Adrenal gland (tissue), 12 donors: Measurements from ENCODE around the gene MED26. TPM values are rescaled to one million over a fixed set of nuclear protein-coding genes. Genes with fewer than 3 reads are reported as not detected.
A peak's percentile ranks its signal among the peaks of the same experiment; 100 is the strongest.

Source experiments
- DNase-seq, 7 donors: peaks; one replicate each; pipeline ENCODE4 v3.0.0-alpha.2; 2019 to 2020
- H3K27ac ChIP-seq, 5 donors: fragments of 200-600 bp; sonication (generic) in 4 of 5; 1 replicate in 3 of 5; 2 replicates in 2 of 5; pipeline versions ENCODE4 v1.5.1 to v1.8.0; 2016 to 2020; ENCODE audit warnings: mild to moderate bottlenecking in 1 of 5
- H3K27me3 ChIP-seq: fragments of 200-600 bp; 2 replicates; pipeline ENCODE4 v1.8.0; 2021
- H3K36me3 ChIP-seq, 2 donors: fragments of 200-600 bp; replicated peaks in 1 of 2; 1 replicate in 1 of 2; 2 replicates in 1 of 2; pipeline versions ENCODE4 v1.5.1 to v1.8.0; 2018 to 2022
- H3K4me1 ChIP-seq, 2 donors: fragments of 200-600 bp; replicated peaks in 1 of 2; 1 replicate in 1 of 2; 2 replicates in 1 of 2; pipeline versions ENCODE4 v1.5.1 to v1.8.0; 2018 to 2021
- H3K4me3 ChIP-seq, 4 donors: fragments of 200-600 bp; sonication (generic) in 3 of 4; one replicate each; pipeline ENCODE4 v1.5.1; 2016 to 2018
- H3K9me3 ChIP-seq, 3 donors: fragments of 200-600 bp; sonication (generic) in 1 of 3; replicated peaks in 1 of 3; 1 replicate in 2 of 3; 2 replicates in 1 of 3; pipeline versions ENCODE4 v1.5.1 to v1.8.0; 2016 to 2021
- CTCF ChIP-seq, 6 experiments: fragments of 450-650 bp in 4 of 6; fragments of 200-600 bp in 2 of 6; sonication (generic) in 1 of 6; IDR thresholded peaks; 1 replicate in 5 of 6; 2 replicates in 1 of 6; pipeline versions ENCODE4 v1.5.1 to v1.8.0; 2016 to 2021; ENCODE audit warnings: antibody characterized with exemption in 6 of 6, mild to moderate bottlenecking in 2 of 6, moderate library complexity in 1 of 6
- POLR2A ChIP-seq, 2 donors: fragments of 450-650 bp; IDR thresholded peaks; one replicate each; pipeline ENCODE4 v1.6.1; 2017; ENCODE audit warnings: antibody characterized with exemption in 2 of 2, mild to moderate bottlenecking in 2 of 2, moderate library complexity in 1 of 2
- WGBS, 4 donors: extraction: QIAGEN DNeasy Blood & Tissue Kit in 2 of 4; methylation state at CpG; one replicate each; pipeline versions ENCODE4 v1.1.5 to v1.1.7; 2013 to 2017; 5-methylcytosine and 5-hydroxymethylcytosine counted together
- intact Hi-C, 2 donors: fragments of 100-400 bp; cut with DNase I; formaldehyde crosslinking; loops; one replicate each; pipeline versions ENCODE4 v1.14.1 to v1.15.0; 2022 to 2023
- polyA plus RNA-seq, 3 donors: library from polyadenylated mRNA; stranded (reverse); fragments of 200-250 nt in 2 of 3; fragments of 350-450 nt in 1 of 3; fragmentation: Illumina TruSeq in 1 of 3; extraction: RNeasy Lipid Tissue Mini Kit (QIAGEN cat#74804) in 1 of 3; gene quantifications; one replicate each; pipeline ENCODE4 v1.2.3, GENCODE V29; 2013 to 2014
- total RNA-seq, 9 donors: library from RNA; depleted of rRNA in 4 of 9; stranded (reverse); fragments of >200 nt in 4 of 9; fragments of 120-200 nt in 1 of 9; fragmentation: NEBNext Ultra II Directional in 1 of 9; extraction: Animal tissue kit (Norgen Biotek cat#: 25700) in 1 of 9; gene quantifications; one replicate each; pipeline versions ENCODE4 v1.1.0 to v1.2.4, GENCODE V29; 2013 to 2023
- donor health status: healthy with polysubstance abuse.
- donor health status: Bipolar disorder and iron deficiency.
- donor health status: DM: yes; HTN: yes; CAD: no.
- donor health status: DM: no; HTN: no; CAD: no.
- donor health status: DM: no; HTN: no; CAD: no.
- donor health status: DM: yes; HTN: yes; CAD: no.

The MED26 gene
- total and polyA plus RNA-seq, 12 donors = 4.6 to 17.3 (median 9.0) TPM

- Histone ChIP-seq H3K27ac (peak overlapping the region; percentile 68 to 99 (median 80)), H3K4me3 (peak overlapping the region; percentile 29 to 80 (median 66)), H3K4me1 (peaks cover 7 to 19% of the 10 kb centered on the region in 2 donors), H3K27me3 (no peaks in the 10 kb centered on the region), H3K9me3 (no peaks in the 10 kb centered on the region), H3K36me3 (peaks cover 0 to 38% of the 10 kb centered on the region in 2 donors)
- 0 to 7% (median 2%) methylated on average over 12 to 14 of the region's 14 CpGs for WGBS, 4 donors
- intact Hi-C loops = no loop called here
- DNase-seq = peak in 1 of 7 donors; percentile 8
- TF ChIP-seq CTCF (IDR thresholded peaks at IDR 0.05) = no peak
- no peak for TF ChIP-seq POLR2A (IDR thresholded peaks at IDR 0.05)
Observed at GRCh38 chr19:16659464-16659831, 31.4 kb upstream of the MED26 start.

- H3K27me3 ChIP-seq = no peaks in the 10 kb centered on the region
- no peak overlapping the region for H3K27ac ChIP-seq
- 87 to 91% (median 90%) methylated on average over 5 of the region's 5 CpGs for WGBS, 4 donors
- intact Hi-C loops = no loop called here
- peaks cover 7 to 19% of the 10 kb centered on the region in 2 donors for H3K4me1 ChIP-seq
- DNase-seq = no peak
- TF ChIP-seq CTCF (IDR thresholded peaks at IDR 0.05) (no peak), POLR2A (IDR thresholded peaks at IDR 0.05) (no peak)
- H3K9me3 ChIP-seq = no peaks in the 10 kb centered on the region
- peaks cover 0 to 59% of the 10 kb centered on the region in 2 donors for H3K36me3 ChIP-seq
- no peak overlapping the region for H3K4me3 ChIP-seq
Observed at GRCh38 chr19:16657384-16657783, 29.4 kb upstream of the MED26 start.

GRCh38 chr19:16655727-16656126 is 27.7 kb upstream of the MED26 start:
- no peak overlapping the region for H3K27ac ChIP-seq

GRCh38 chr19:16654627-16655026 is 26.6 kb upstream of the MED26 start:
- Histone ChIP-seq H3K4me1 (peaks cover 7 to 11% of the 10 kb centered on the region in 2 donors), H3K27me3 (no peaks in the 10 kb centered on the region), H3K36me3 (peaks cover 0 to 81% of the 10 kb centered on the region in 2 donors), H3K9me3 (no peaks in the 10 kb centered on the region), H3K4me3 (no peak overlapping the region), H3K27ac (peak overlapping the region in 1 of 5 donors; percentile 13)
- no peak for DNase-seq
- intact Hi-C loops = no loop called here
- no peak for TF ChIP-seq POLR2A (IDR thresholded peaks at IDR 0.05)
- no peak for TF ChIP-seq CTCF (IDR thresholded peaks at IDR 0.05)
- 81 to 94% (median 88%) methylated on average over 3 of the region's 3 CpGs for WGBS, 4 donors

More at GRCh38 chr19:16655727-16656126, 27.7 kb upstream of the MED26 start:
- 73 to 83% (median 80%) methylated on average over 11 of the region's 11 CpGs for WGBS, 4 donors
- intact Hi-C loops = no loop called here
- Histone ChIP-seq H3K27me3 (no peaks in the 10 kb centered on the region), H3K36me3 (peaks cover 0 to 74% of the 10 kb centered on the region in 2 donors), H3K9me3 (no peaks in the 10 kb centered on the region), H3K4me1 (peaks cover 7 to 11% of the 10 kb centered on the region in 2 donors), H3K4me3 (no peak overlapping the region)
- TF ChIP-seq CTCF (IDR thresholded peaks at IDR 0.05) (no peak), POLR2A (IDR thresholded peaks at IDR 0.05) (no peak)
- no peak for DNase-seq
